H1 (cell line): ENCODE results near the gene MAP10.

ENCODE experiments used
- BACH1 ChIP-seq: IDR thresholded peaks from 2 replicates; pipeline ENCODE4 v1.6.1; 2012; ENCODE audit warnings: low read length, improper control_type of control experiment
- CHD1 ChIP-seq: IDR thresholded peaks from 2 replicates; pipeline ENCODE4 v1.6.1; 2012; ENCODE audit warnings: low read depth, low read length, improper control_type of control experiment
- CREB1 ChIP-seq: IDR thresholded peaks from 2 replicates; pipeline ENCODE4 v1.6.1; 2012; ENCODE audit warnings: inconsistent platforms
- CTCF ChIP-seq, 3 experiments: IDR thresholded peaks; 1 replicate in 2 of 3; 2 replicates in 1 of 3; pipeline versions ENCODE4 v1.5.1 to v1.6.1; 2011; ENCODE audit warnings: low read length in 3 of 3, mild to moderate bottlenecking in 3 of 3, inconsistent platforms in 2 of 3, low read depth in 1 of 3, moderate library complexity in 1 of 3; ENCODE audit not compliant: insufficient read depth in 1 of 3; ENCODE audit errors: control extremely low read depth in 1 of 3
- EZH2 ChIP-seq: fragments of 200-600 bp; sonication (generic); IDR thresholded peaks from 2 replicates; pipeline ENCODE4 v1.7.1; 2012; ENCODE audit warnings: low read depth, mild to moderate bottlenecking, moderate library complexity, low read length, inconsistent platforms; ENCODE audit not compliant: severe bottlenecking
- FOSL1 ChIP-seq: IDR thresholded peaks from 2 replicates; pipeline ENCODE4 v1.6.1; 2011; ENCODE audit warnings: mild to moderate bottlenecking, low read depth, low read length, moderate library complexity; ENCODE audit not compliant: insufficient read depth
- RAD21 ChIP-seq, 2 experiments: IDR thresholded peaks in 1 of 2; conservative IDR thresholded peaks in 1 of 2; 2 replicates each; pipeline ENCODE4 v1.6.1; 2011; ENCODE audit warnings: low read depth in 2 of 2, low read length in 2 of 2, improper control_type of control experiment in 1 of 2, inconsistent platforms in 1 of 2, mild to moderate bottlenecking in 1 of 2, moderate library complexity in 1 of 2
- RBBP5 ChIP-seq: IDR thresholded peaks from 2 replicates; pipeline ENCODE4 v1.7.1; 2012; ENCODE audit warnings: low read depth, mild to moderate bottlenecking, inconsistent platforms, low read length, moderate library complexity, borderline replicate concordance
- RXRA ChIP-seq: IDR thresholded peaks from 2 replicates; pipeline ENCODE4 v1.6.1; 2011; ENCODE audit warnings: low read depth, mild to moderate bottlenecking, low read length, moderate library complexity; ENCODE audit not compliant: insufficient read depth
- SRF ChIP-seq: IDR thresholded peaks from 2 replicates; pipeline ENCODE4 v1.6.1; 2011; ENCODE audit warnings: mild to moderate bottlenecking, low read depth, low read length, moderate library complexity
- ZNF274 ChIP-seq: IDR thresholded peaks from 2 replicates; pipeline ENCODE4 v1.7.0; 2012; ENCODE audit warnings: low read length, borderline replicate concordance; ENCODE audit errors: extremely low read depth
- TF ChIP-seq, protein P1 (sequence below): IDR thresholded peaks from 2 replicates; pipeline ENCODE4 v1.6.1; 2011; ENCODE audit warnings: low read length, improper control_type of control experiment

DNA sequence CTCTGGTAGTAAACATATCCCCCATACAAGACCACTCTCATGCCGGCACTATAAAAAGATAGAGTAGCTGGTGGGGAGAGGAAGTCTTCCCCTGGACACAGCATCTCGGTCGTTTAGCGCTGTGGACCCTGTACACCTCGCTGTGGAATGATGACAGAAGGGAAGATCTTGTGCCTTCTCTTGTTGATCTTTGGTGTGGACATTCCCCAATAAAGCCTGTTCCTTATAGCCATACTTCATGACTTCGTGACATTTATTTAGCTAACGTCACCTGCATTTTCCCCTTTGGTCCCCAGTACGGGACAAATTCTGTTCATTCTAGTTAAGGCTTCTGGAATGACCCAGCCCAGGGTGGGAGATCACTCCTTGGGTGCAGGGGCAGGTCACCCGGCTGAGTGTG lies 24.9 kb upstream of the MAP10 start:
- TF ChIP-seq RBBP5, result no peak
- TF ChIP-seq, protein P1, sequence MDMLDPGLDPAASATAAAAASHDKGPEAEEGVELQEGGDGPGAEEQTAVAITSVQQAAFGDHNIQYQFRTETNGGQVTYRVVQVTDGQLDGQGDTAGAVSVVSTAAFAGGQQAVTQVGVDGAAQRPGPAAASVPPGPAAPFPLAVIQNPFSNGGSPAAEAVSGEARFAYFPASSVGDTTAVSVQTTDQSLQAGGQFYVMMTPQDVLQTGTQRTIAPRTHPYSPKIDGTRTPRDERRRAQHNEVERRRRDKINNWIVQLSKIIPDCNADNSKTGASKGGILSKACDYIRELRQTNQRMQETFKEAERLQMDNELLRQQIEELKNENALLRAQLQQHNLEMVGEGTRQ, result no peak
- TF ChIP-seq FOSL1, result no peak
- TF ChIP-seq ZNF274, result no peak
- no peak for TF ChIP-seq SRF
- no peak for TF ChIP-seq EZH2
- no peak for TF ChIP-seq RAD21 (IDR thresholded peaks at IDR 0.05 in 1 of 2, conservative IDR thresholded peaks at IDR 0.05 in 1 of 2; ENCODE audit: low read depth in 2 of 2, low read length in 2 of 2)
- TF ChIP-seq CTCF (IDR thresholded peaks at IDR 0.05; ENCODE audit: control extremely low read depth in 1 of 3, insufficient read depth in 1 of 3, low read depth in 1 of 3, low read length in 3 of 3), result no peak
- no peak for TF ChIP-seq CHD1
- TF ChIP-seq CREB1, result no peak
- TF ChIP-seq BACH1, result no peak
- TF ChIP-seq RXRA, result no peak
